Measurements from ENCODE around the gene WRAP73.

DNA sequence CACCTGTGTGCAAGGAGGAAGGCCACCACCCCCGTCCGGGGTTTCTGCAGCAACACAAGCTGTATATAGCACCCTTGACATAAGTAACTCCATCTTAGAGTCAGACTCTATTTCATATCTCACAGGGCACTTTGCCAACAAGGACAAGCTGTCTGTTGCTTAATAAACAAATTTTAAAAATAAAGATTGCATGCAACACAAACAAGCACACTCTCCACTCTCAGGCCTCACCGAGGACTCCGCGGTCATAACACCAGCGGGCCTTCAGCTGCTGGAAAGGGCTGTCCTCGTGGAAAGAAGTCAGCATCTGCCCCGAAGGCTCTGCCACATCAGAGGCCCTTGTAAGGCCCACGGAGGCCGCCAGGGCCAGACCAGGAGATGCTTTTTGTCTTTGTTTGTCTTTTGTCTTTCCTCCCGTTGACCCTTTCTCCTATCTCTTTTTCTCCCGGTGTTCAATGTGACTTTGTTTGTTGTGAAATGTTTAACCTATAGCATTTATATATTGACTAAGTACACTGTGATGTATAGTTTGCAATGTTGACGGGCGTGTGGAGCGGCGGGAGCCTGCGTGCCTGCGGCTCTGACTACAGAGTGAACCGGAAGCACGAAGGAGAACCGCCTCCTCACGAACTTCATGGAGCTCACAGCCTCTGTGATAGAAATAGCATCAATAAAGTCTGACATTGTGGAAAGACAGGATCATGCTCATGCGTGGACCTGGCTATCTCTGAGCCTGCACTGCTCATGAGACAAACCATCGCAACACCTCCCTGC is 62.7 kb downstream of the WRAP73 start:
- TF ChIP-seq, protein P1, sequence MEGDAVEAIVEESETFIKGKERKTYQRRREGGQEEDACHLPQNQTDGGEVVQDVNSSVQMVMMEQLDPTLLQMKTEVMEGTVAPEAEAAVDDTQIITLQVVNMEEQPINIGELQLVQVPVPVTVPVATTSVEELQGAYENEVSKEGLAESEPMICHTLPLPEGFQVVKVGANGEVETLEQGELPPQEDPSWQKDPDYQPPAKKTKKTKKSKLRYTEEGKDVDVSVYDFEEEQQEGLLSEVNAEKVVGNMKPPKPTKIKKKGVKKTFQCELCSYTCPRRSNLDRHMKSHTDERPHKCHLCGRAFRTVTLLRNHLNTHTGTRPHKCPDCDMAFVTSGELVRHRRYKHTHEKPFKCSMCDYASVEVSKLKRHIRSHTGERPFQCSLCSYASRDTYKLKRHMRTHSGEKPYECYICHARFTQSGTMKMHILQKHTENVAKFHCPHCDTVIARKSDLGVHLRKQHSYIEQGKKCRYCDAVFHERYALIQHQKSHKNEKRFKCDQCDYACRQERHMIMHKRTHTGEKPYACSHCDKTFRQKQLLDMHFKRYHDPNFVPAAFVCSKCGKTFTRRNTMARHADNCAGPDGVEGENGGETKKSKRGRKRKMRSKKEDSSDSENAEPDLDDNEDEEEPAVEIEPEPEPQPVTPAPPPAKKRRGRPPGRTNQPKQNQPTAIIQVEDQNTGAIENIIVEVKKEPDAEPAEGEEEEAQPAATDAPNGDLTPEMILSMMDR (IDR thresholded peaks at IDR 0.05), result no peak
- no peak for TF ChIP-seq POLR2A (IDR thresholded peaks at IDR 0.05)

Data from right lobe of liver (tissue), 4 donors.